ENCODE data around the gene CDKL2. TPM values are rescaled to one million over a fixed set of nuclear protein-coding genes. Genes with fewer than 3 reads are reported as not detected.

The CDKL2 gene
- total and polyA plus RNA-seq, 2 of the 4 experiments (the other 2 are of a cell fraction) = 0.09 to 0.18 TPM

GRCh38 chr4:75612306-75612705 is 18.0 kb downstream of the CDKL2 start:
- Histone ChIP-seq H4K8ac (ENCODE audit: low read depth in 2 of 2, low read length in 2 of 2) (no peak overlapping the region), H2AK9ac (replicated peaks; ENCODE audit: low read depth, low read length, poor library complexity) (no peak overlapping the region), H3K36me3 (ENCODE audit: control insufficient read depth, insufficient read depth, low read length) (no peaks in the 10 kb centered on the region), H4K5ac (ENCODE audit: low read depth, low read length) (no peak overlapping the region), H2AFZ (replicated peaks; ENCODE audit: low read length, poor library complexity) (no peak overlapping the region), H3K27ac (ENCODE audit: insufficient read depth, low read length) (no peak overlapping the region), H2BK120ac (ENCODE audit: low read depth, low read length) (no peak overlapping the region), H2BK20ac (ENCODE audit: low read depth, low read length) (no peak overlapping the region), H3K9me3 (ENCODE audit: control insufficient read depth, insufficient read depth, low read length) (no peaks in the 10 kb centered on the region), H3K4me2 (ENCODE audit: low read depth, low read length) (no peak overlapping the region), H3K56ac (ENCODE audit: extremely low read depth, insufficient read depth, low read length) (no peak overlapping the region), H4K91ac (ENCODE audit: insufficient read depth, low read depth, low read length) (no peak overlapping the region), H3K23ac (ENCODE audit: low read depth, low read length) (no peak overlapping the region), H2BK5ac (ENCODE audit: low read depth, low read length, poor library complexity, severe bottlenecking) (no peak overlapping the region), H2AK5ac (ENCODE audit: low read depth, low read length) (no peak overlapping the region), H3K9me1 (ENCODE audit: insufficient read depth, low read length) (no peaks in the 10 kb centered on the region), H3K18ac (ENCODE audit: low read depth, low read length) (no peak overlapping the region), H2BK15ac (ENCODE audit: low read depth, low read length) (no peak overlapping the region), H3K9ac (ENCODE audit: low read depth, low read length) (no peak overlapping the region), H3K14ac (replicated peaks; ENCODE audit: low read depth, low read length) (no peak overlapping the region), H3K27me3 (ENCODE audit: control insufficient read depth, insufficient read depth, low read length) (no peaks in the 10 kb centered on the region), H3K79me1 (ENCODE audit: low read depth in 1 of 2, low read length in 2 of 2) (no peaks in the 10 kb centered on the region), H3K4ac (ENCODE audit: low read depth, low read length) (no peak overlapping the region), H4K20me1 (ENCODE audit: insufficient read depth, low read length) (no peaks in the 10 kb centered on the region), H3K4me3 (ENCODE audit: insufficient read depth, low read depth, low read length) (no peak overlapping the region), H3K4me1 (ENCODE audit: control insufficient read depth, insufficient read depth, low read length) (no peaks in the 10 kb centered on the region)
- dilution Hi-C loops (cut with HindIII; ENCODE audit: low sequenced_read_pairs, unreplicated experiment) = no loop called here
- in situ Hi-C loops (cut with MboI; ENCODE audit: low sequenced_read_pairs) = no loop called here
- POLR2A ChIA-PET (ENCODE audit: unreplicated experiment) = no interaction called here
- CTCF ChIA-PET = no interaction called here
- no peak for TF ChIP-seq MAFK (IDR thresholded peaks at IDR 0.05; ENCODE audit: low read depth, low read length)
- TF ChIP-seq SMC3 (IDR thresholded peaks at IDR 0.05; ENCODE audit: low read depth, low read length) = no peak
- DNase-seq (no peak), ATAC-seq (ENCODE audit: low read depth) (no peak)
- no CpG with 5 or more reads among the region's 1 CpG for WGBS, 2 experiments (ENCODE audit: extremely low coverage in 2 of 2, insufficient read length in 1 of 2)
- no TSS peak for BruUV-seq (replicated peaks)
- intact Hi-C loops (cut with micrococcal nuclease) = no loop called here

All from IMR-90 (cell line).